GM12891 (cell line): ENCODE data around the gene SCN1B.

Experiments used
- POLR2A ChIP-seq: IDR thresholded peaks from 2 replicates; pipeline ENCODE4 v1.6.1; 2011; ENCODE audit warnings: low read depth, low read length, control low read depth
- POLR2AphosphoS5 ChIP-seq: IDR thresholded peaks from 2 replicates; pipeline ENCODE4 v1.6.1; 2011; ENCODE audit warnings: low read depth, low read length, control low read depth
- POU2F2 ChIP-seq: IDR thresholded peaks from 2 replicates; pipeline ENCODE4 v1.6.1; 2011; ENCODE audit warnings: low read depth, mild to moderate bottlenecking, control low read depth, low read length, moderate library complexity
- SPI1 ChIP-seq: IDR thresholded peaks from 2 replicates; pipeline ENCODE4 v1.6.1; 2011; ENCODE audit warnings: low read depth, low read length, control low read depth

DNA sequence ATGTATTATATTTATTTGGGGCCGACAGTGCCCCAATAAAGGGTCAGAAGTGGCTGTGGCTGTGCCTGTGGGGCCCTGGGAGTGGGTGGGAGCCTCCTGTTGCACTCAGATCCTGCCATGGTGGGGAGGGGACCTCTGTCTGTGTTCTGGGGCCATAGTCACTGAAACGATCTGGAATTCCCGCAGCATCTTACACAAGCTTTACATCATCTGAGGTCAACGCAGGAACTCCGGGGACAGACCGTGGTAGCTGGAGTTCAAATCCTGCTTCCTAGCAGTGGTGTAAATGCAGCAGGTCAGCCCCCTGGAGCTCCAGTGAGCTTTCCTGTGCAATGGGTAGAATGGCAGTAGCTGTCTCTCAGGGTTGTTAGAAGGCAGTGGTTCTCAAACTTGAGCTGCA is 3.9 kb upstream of the SCN1B start:
- TF ChIP-seq POLR2AphosphoS5 = no peak
- no peak for TF ChIP-seq POLR2A
- TF ChIP-seq POU2F2 = no peak
- TF ChIP-seq SPI1 = no peak
